Measurements from ENCODE around the gene PRAC1. TPM values are rescaled to one million over a fixed set of nuclear protein-coding genes. Genes with fewer than 3 reads are reported as not detected.

Gene PRAC1
- total and polyA plus RNA-seq, 5 donors, result not detected

DNA sequence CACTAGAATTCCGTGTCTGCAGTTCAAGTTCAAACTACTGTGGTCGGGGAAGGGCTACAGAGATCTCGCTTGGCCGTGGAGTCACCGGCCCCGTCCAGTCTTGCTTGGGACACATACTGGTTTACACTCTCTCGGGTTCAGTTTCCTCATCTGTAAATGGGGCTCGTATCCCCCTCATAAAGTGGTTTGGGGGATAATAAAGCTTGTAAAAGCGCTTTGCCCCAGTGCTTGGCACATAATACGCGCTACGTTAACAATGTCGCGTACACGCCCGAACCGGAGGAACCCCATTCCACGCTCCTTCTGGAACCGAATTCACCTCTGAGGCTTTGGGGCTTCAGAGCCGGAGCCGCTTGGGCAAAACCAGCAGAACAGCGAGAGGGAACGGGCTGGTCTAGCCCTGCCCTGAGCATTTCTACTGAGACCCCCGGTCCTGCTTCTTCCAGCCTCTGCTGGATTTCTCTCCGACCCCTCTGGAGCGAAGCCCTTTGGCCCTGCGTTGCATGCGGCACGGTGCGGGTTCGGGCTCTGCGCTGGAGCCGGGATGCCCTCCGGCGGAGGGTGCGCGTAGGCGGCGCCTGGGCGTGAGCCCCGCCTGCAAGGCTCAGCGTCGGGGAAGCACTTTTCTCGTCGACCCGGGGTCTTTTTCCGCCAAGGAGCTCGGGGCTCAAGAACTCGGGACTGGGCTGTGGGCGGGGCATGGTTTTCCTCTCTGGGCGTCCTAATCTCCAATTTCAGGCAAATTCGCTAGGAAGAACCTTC is 32.4 kb upstream of the PRAC1 start:
- intact Hi-C loops (cut with DNase I), result no loop called here
- no peaks in the 10 kb centered on the region for H3K4me1 ChIP-seq (ENCODE audit: control insufficient read depth, insufficient read depth, low read length)
- H3K27ac ChIP-seq (ENCODE audit: low read length), result no peak overlapping the region
- DNase-seq (no peak), ATAC-seq (no peak)
- H3K27me3 ChIP-seq (ENCODE audit: control insufficient read depth, insufficient read depth), result no peaks in the 10 kb centered on the region
- H3K4me3 ChIP-seq (ENCODE audit: low read length), result no peak overlapping the region
- H3K9me3 ChIP-seq (ENCODE audit: control insufficient read depth, low read length), result no peaks in the 10 kb centered on the region
- 5% methylated on average over 52 of the region's 52 CpGs for WGBS

DNA sequence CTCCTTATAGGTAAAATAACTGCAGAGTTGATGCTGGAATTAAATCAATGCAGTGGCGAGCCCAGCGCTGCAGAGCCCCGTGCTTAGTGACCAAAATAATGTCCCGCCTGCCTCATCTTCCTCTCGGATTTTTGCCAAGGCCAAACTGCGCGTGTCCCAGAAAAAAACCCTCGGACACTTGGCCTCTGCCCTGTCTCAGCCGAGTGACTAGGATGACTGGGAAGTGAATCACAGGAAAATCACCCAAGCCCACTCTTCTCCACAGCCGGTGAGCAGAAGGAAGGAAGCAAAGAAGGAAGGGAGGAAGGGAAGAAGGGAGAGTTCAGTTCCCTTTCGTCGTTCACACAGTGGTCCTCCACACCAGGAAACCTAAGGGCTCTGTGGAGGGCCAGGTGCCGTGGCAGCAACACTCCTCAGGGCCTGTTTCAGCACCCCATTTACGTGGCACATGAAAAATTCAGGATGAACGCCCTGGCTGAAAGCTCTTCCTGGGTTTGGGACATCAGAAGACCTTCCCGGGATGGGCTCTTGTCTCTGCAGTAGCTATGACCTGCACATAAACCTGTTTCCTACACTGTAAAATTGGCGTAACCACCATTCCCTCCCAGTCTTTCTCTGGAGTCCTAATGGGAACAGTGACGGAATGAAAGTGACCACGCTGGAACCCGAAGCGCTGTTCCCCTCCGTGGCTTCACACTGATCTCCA is 31.6 kb upstream of the PRAC1 start:
- Histone ChIP-seq H3K27ac (ENCODE audit: low read length) (no peak overlapping the region), H3K9me3 (ENCODE audit: control insufficient read depth, low read length) (no peaks in the 10 kb centered on the region), H3K4me3 (ENCODE audit: low read length) (no peak overlapping the region), H3K4me1 (ENCODE audit: control insufficient read depth, insufficient read depth, low read length) (no peaks in the 10 kb centered on the region), H3K27me3 (ENCODE audit: control insufficient read depth, insufficient read depth) (peaks cover 2% of the 10 kb centered on the region)
- 9% methylated on average over 22 of the region's 22 CpGs for WGBS
- DNase-seq (no peak), ATAC-seq (no peak)
- intact Hi-C loops (cut with DNase I), result no loop called here

DNA sequence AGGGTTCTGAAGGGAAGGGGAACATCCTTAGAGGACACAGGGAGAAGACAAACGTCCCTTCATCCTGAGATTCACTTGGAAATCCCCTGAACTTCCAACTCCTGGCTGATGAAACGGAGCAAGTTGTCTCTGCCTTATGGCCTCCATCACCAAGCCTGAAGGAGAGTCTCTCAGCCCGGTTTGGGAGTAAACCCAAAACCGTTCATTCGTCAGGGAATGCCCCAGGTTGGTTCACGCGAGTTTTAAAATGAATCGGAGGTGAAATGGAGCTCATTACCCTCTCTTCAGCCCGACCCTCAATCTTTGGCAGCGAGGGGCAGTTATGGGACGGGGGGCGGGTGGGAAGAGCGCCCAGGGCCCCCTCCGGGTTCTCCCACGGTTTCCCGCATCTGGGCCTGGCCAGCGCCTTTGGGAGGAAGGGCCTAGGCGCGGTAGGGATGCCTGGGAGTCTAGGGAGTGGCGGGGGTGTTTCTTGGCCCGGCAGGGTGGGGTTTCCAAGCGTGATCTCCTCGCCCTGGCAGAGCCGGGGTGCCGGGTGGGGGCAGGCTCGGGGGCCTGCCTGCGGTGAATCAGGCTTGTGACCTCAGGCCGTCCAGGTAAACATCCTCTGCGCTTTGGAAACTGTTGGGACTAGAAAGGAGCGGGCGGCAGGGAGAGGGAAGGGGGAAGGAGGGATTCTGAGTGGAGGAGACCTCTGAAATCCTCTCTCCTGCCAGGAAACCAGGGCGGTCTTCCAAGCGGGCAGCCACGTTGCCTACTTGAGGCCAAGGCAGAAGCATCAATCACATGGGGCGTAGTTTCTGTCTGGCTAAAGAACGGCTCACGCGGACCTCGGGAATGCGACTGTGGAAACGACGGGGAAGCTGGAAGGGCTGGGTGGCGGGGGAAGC is 30.3 kb upstream of the PRAC1 start:
- Histone ChIP-seq H3K9me3 (ENCODE audit: control insufficient read depth, low read length) (no peaks in the 10 kb centered on the region), H3K4me1 (ENCODE audit: control insufficient read depth, insufficient read depth, low read length) (no peaks in the 10 kb centered on the region), H3K4me3 (ENCODE audit: low read length) (no peak overlapping the region), H3K27me3 (ENCODE audit: control insufficient read depth, insufficient read depth) (peaks cover 2% of the 10 kb centered on the region), H3K27ac (ENCODE audit: low read length) (no peak overlapping the region)
- DNase-seq, result no peak
- no peak for ATAC-seq
- WGBS, result 4% methylated on average over 43 of the region's 43 CpGs
- intact Hi-C loops (cut with DNase I), result no loop called here

DNA sequence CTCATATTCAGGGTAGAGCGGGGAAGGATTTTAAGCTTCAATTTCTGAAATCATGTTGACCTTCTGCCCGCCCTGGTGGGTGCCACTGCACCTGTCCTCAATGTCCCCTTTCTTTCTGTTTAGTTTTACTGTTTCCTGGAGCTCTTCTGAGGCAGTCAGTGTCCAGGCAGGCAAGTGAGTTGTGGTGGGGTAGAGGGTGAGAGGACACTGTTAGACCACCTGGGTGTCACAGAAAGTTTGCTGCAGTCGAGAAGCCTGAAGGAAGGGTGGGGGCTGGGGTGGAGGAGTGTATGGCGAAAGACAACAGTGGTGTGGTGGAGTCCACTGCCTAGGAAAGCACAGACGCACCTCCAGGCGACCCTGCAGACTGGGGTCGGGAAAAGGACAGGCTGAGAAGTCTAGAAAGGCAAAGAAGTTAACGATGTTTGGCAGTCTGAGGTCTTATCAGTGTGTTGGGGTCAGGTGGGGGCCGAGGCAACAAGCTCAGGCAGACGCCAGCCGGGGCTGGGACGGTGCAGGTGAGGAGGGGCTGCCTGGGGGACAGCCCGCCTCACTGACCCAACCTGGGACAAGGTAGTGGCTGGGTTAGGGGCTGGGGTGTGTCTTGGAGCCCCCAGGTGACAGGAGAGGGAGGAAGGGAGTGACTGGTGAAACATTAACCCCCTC is 29.5 kb upstream of the PRAC1 start:
- no peaks in the 10 kb centered on the region for H3K9me3 ChIP-seq (ENCODE audit: control insufficient read depth, low read length)
- ATAC-seq, result no peak
- intact Hi-C loops (cut with DNase I), result no loop called here
- no peaks in the 10 kb centered on the region for H3K4me1 ChIP-seq (ENCODE audit: control insufficient read depth, insufficient read depth, low read length)
- H3K27ac ChIP-seq (ENCODE audit: low read length), result no peak overlapping the region
- H3K4me3 ChIP-seq (ENCODE audit: low read length), result no peak overlapping the region
- WGBS, result 5% methylated on average over 13 of the region's 13 CpGs
- no peak for DNase-seq
- H3K27me3 ChIP-seq (ENCODE audit: control insufficient read depth, insufficient read depth), result peaks cover 2% of the 10 kb centered on the region

DNA sequence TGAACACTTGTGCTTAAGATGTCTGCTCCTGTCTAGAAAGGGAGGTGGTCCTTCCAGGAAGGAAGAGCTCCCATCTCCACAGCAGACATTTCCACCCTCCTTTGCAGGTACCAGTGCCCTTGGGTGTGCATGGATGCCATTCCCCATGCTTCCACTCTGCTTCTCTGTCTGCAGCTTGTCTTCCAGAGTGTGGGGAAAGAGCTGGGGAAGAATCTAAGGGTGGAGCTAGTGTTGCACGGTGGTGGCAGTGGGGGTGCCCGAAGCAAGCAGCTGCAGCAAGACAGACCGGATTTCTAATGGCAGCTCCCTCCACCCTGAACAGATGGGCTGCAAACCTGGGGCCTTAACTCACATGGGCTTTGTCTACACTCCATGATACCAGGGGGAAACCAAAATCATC is 28.9 kb upstream of the PRAC1 start:
- intact Hi-C loops (cut with DNase I), result no loop called here
- no peak overlapping the region for H3K4me3 ChIP-seq (ENCODE audit: low read length)
- no peak for DNase-seq
- no peaks in the 10 kb centered on the region for H3K9me3 ChIP-seq (ENCODE audit: control insufficient read depth, low read length)
- H3K4me1 ChIP-seq (ENCODE audit: control insufficient read depth, insufficient read depth, low read length), result no peaks in the 10 kb centered on the region
- H3K27ac ChIP-seq (ENCODE audit: low read length), result no peak overlapping the region
- peaks cover 2% of the 10 kb centered on the region for H3K27me3 ChIP-seq (ENCODE audit: control insufficient read depth, insufficient read depth)
- ATAC-seq, result no peak
- WGBS, result 0% methylated on average over 3 of the region's 3 CpGs

DNA sequence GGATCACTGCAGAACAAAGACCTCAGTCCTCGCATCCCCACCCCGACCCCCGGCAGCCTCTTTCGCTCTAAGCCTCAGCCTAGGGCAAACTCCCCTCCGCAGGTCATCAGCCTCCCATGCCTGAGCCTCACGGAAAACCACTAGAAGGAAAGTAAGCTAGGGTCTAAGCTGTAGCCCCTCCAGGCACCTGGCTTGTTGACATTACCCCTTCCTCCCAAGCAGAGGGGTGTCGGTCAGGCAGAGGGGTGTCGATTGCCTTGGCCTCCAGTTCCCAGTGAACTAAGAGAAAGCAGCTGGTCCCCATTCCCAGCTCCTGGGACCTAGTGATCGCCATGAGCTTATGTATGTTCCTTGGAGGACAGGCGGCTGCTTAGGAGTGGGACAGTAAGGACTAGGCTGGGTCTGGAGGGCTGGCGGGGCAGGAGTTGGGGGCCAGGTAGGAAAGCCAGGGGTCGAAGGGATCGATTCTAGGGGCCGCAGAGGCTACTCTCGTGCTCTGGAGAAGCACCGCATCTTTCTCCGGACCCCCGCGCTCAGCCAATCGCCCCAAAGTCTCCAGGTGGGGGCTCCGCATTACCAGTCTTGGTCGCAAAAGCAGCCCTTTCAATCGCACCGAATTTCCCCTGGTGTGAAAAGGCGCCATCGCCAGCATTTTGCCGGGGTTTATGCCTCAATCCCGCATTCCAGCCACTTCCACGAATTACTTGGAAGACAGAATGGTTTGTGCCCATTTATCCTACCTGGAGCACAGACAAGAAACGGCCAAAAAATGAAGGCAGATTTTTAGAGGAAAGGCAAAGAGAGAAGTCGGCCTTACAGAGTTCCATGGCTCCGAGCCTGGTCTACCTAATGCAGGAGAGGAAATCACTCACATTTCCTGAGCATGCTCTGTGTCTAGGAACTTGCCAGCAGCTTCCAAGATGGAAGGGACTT is 27.6 kb upstream of the PRAC1 start:
- H3K9me3 ChIP-seq (ENCODE audit: control insufficient read depth, low read length), result no peaks in the 10 kb centered on the region
- H3K4me1 ChIP-seq (ENCODE audit: control insufficient read depth, insufficient read depth, low read length), result no peaks in the 10 kb centered on the region
- DNase-seq (no peak), ATAC-seq (no peak)
- WGBS, result 6% methylated on average over 32 of the region's 32 CpGs
- intact Hi-C loops (cut with DNase I), result no loop called here
- peaks cover 5% of the 10 kb centered on the region for H3K27me3 ChIP-seq (ENCODE audit: control insufficient read depth, insufficient read depth)
- no peak overlapping the region for H3K4me3 ChIP-seq (ENCODE audit: low read length)
- H3K27ac ChIP-seq (ENCODE audit: low read length), result no peak overlapping the region

DNA sequence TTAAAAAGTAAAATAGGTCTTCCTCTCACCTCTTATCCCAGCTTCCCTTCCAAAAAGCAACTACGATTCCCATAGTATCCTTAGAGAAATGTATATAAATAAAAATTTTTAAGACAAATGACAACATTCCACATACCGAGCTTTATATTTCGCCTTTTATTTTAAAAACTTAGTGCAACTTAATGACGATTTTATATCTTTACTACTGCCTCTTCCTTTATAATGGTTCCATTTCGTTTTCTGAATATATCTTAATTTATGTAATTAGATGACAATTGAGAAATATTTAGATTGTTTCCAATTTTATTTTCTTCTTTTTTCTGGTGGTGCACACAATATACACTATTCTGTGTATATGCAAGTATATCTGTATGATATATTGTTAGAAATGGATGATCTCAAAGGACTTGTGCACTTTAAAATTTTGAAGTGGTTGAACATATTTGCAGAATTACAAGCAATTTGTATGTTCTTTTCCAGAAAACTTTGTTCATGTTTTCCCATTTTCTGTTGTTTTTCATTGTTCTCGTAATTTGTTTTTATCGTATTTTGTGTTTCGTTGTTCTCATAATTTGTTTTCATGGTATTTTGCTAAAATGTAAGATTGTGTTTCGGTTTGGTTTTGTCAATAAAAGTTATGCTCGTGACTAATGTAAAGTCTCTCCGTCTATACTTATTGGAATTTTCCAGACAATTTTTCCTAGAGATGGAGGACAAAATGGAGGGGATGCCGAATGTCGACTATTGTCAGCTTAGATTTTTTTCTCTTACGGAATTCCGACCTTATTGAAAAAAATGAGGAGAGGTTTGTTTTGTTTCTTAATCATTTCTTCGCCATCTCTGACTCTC is 26.6 kb upstream of the PRAC1 start:
- Histone ChIP-seq H3K27me3 (ENCODE audit: control insufficient read depth, insufficient read depth) (peaks cover 7% of the 10 kb centered on the region), H3K4me3 (ENCODE audit: low read length) (no peak overlapping the region), H3K4me1 (ENCODE audit: control insufficient read depth, insufficient read depth, low read length) (no peaks in the 10 kb centered on the region), H3K9me3 (ENCODE audit: control insufficient read depth, low read length) (no peaks in the 10 kb centered on the region), H3K27ac (ENCODE audit: low read length) (no peak overlapping the region)
- WGBS, result 20% methylated on average over 16 of the region's 16 CpGs
- ATAC-seq (no peak), DNase-seq (no peak)
- intact Hi-C loops (cut with DNase I), result no loop called here

DNA sequence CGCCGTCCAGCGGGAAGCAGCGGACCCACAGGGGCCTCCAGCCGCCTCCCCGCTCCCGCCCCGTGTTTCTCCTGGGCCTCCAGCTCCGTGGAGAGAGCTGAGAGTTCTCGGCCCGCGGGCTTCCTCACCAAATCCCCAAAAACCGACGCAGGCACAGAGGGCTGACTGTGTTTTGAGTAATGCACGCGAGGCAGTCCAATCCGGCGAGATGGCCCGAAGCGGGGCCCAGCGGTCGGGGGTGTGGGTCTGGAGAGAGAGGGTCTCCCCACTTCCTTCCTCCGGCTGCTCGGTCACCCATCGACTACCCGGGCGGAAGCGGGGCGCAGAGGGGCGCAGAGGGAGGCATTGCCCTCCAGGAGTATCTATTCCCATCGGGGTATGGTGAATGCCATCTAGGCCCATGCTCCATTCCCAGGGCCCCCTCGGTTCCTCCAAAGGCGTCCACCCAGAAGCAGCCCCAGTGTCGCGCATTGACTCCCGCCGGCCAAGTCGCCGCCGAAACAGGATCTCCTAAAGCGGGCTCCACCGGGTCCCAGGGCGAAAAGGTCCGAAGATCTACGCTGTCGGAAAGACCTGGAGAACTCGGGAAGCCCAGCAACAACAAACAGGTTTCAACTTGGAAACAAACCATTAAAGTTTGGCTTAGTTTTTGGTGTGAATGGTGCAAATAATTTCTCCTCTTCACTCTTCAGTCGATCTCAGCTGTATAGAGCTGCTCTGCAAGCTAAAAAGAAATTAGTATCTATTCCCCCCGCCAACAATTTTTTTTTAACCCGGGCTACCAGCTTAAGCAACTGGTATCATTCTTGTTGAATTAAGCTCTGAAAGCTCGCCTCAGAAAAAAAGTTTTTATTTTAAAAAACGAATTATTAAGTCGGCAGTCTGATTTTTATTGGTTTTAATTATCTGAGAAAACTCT is 25.4 kb upstream of the PRAC1 start:
- Histone ChIP-seq H3K27me3 (ENCODE audit: control insufficient read depth, insufficient read depth) (peaks cover 7% of the 10 kb centered on the region), H3K4me3 (ENCODE audit: low read length) (no peak overlapping the region), H3K4me1 (ENCODE audit: control insufficient read depth, insufficient read depth, low read length) (no peaks in the 10 kb centered on the region), H3K9me3 (ENCODE audit: control insufficient read depth, low read length) (no peaks in the 10 kb centered on the region), H3K27ac (ENCODE audit: low read length) (no peak overlapping the region)
- ATAC-seq (no peak), DNase-seq (no peak)
- 5% methylated on average over 53 of the region's 53 CpGs for WGBS
- intact Hi-C loops (cut with DNase I), result no loop called here

DNA sequence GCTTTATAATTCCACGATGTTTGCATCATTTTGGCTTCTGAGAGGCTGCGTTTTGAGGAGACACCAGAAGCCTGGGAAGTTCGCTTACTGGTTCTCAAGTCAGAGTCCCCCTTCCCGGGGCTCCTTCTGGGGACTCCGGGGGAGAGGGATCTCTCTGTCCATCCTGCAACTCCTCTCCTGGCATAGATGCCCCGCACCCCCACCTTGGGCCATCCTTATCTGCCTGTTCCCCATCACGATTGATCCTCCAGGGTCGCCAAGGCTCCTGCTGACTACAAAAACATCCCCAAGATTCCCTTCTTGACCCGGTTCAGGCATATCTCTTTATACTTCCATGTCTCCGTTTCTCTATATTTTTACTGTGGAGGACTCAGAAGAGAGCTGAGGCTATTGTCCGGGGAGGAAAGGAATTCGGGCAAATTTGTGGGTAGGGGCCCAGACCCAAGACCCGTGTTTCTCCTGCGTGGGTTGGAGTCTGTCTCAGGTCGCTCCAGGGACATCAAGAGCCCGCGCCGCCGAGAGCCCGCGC is 24.7 kb upstream of the PRAC1 start:
- H3K4me3 ChIP-seq (ENCODE audit: low read length), result no peak overlapping the region
- peaks cover 10% of the 10 kb centered on the region for H3K27me3 ChIP-seq (ENCODE audit: control insufficient read depth, insufficient read depth)
- ATAC-seq (no peak), DNase-seq (no peak)
- no peak overlapping the region for H3K27ac ChIP-seq (ENCODE audit: low read length)
- 3% methylated on average over 21 of the region's 21 CpGs for WGBS
- no peaks in the 10 kb centered on the region for H3K4me1 ChIP-seq (ENCODE audit: control insufficient read depth, insufficient read depth, low read length)
- no peaks in the 10 kb centered on the region for H3K9me3 ChIP-seq (ENCODE audit: control insufficient read depth, low read length)
- intact Hi-C loops (cut with DNase I), result no loop called here

Measured in right cardiac atrium (tissue), 5 donors.